Common myeloid progenitor, CD34-positive (primary cell): ENCODE measurements around the gene SLC39A13.

Experiments
- CTCF ChIA-PET: fragments of 350-600 bp; sonication (Branson Sonifier 250); formaldehyde crosslinking; loops from one replicate; lab custom pipeline; 2021; ENCODE audit warnings: antibody characterized with exemption; lab: Charles Lee
- POLR2A ChIA-PET: fragments of 350-600 bp; sonication (Branson Sonifier 250); formaldehyde crosslinking; loops from one replicate; lab custom pipeline; 2021; ENCODE audit warnings: antibody characterized with exemption; lab: Charles Lee
- DNase-seq, 3 donors: peaks; one replicate each; pipeline versions ENCODE4 v3.0.0 to v3.0.0-alpha.2; 2013
- H3K27ac ChIP-seq, 2 experiments: 1 replicate in 1 of 2; 2 replicates in 1 of 2; pipeline ENCODE4 v1.7.0; 2013; ENCODE audit warnings: inconsistent platforms in 2 of 2, low read length in 2 of 2, mild to moderate bottlenecking in 2 of 2, low read depth in 1 of 2, moderate library complexity in 1 of 2; ENCODE audit not compliant: severe bottlenecking in 2 of 2, insufficient read depth in 1 of 2, poor library complexity in 1 of 2
- H3K27me3 ChIP-seq, 5 experiments: replicated peaks in 2 of 5; 1 replicate in 3 of 5; 2 replicates in 2 of 5; pipeline versions ENCODE4 v1.6.1 to v1.7.0; 2013; ENCODE audit warnings: low read length in 4 of 5, mild to moderate bottlenecking in 2 of 5, moderate library complexity in 2 of 5, inconsistent platforms in 1 of 5; ENCODE audit not compliant: insufficient read depth in 5 of 5, control insufficient read depth in 4 of 5
- H3K36me3 ChIP-seq, 4 experiments: 1 replicate in 2 of 4; 2 replicates in 2 of 4; pipeline versions ENCODE4 v1.6.1 to v1.7.0; 2013; ENCODE audit warnings: low read length in 3 of 4, control low read depth in 1 of 4, mild to moderate bottlenecking in 1 of 4; ENCODE audit not compliant: control insufficient read depth in 4 of 4, insufficient read depth in 4 of 4
- H3K4me1 ChIP-seq, 4 experiments: 1 replicate in 3 of 4; 2 replicates in 1 of 4; pipeline versions ENCODE4 v1.6.1 to v1.7.1; 2013; ENCODE audit warnings: low read length in 3 of 4, mild to moderate bottlenecking in 3 of 4, control low read depth in 1 of 4, inconsistent platforms in 1 of 4, moderate library complexity in 1 of 4; ENCODE audit not compliant: control insufficient read depth in 4 of 4, insufficient read depth in 4 of 4; ENCODE audit errors: control extremely low read depth in 1 of 4
- H3K4me3 ChIP-seq, 7 experiments: 1 replicate in 4 of 7; 2 replicates in 3 of 7; pipeline versions ENCODE4 v1.5.1 to v1.7.0; 2013; ENCODE audit warnings: mild to moderate bottlenecking in 7 of 7, low read length in 6 of 7, moderate library complexity in 6 of 7, inconsistent platforms in 2 of 7, low read depth in 2 of 7, control low read depth in 1 of 7; ENCODE audit not compliant: insufficient read depth in 4 of 7, control insufficient read depth in 1 of 7; ENCODE audit errors: extremely low read depth in 1 of 7
- H3K9me3 ChIP-seq, 5 experiments: 1 replicate in 4 of 5; 2 replicates in 1 of 5; pipeline versions ENCODE4 v1.6.1 to v1.7.1; 2013; ENCODE audit warnings: low read length in 4 of 5, mild to moderate bottlenecking in 2 of 5, inconsistent platforms in 1 of 5, low read depth in 1 of 5, moderate library complexity in 1 of 5; ENCODE audit not compliant: control insufficient read depth in 4 of 5, insufficient read depth in 2 of 5; ENCODE audit errors: control extremely low read depth in 1 of 5
- WGBS: methylation state at CpG from one replicate; pipeline ENCODE4 v1.1.5; 2013; ENCODE audit not compliant: insufficient coverage; 5-methylcytosine and 5-hydroxymethylcytosine counted together

Gene SLC39A13

GRCh38 chr11:47440054-47440476, 31.7 kb downstream of the SLC39A13 start:
- H3K4me1 ChIP-seq = no peaks in the 10 kb centered on the region
- no peaks in the 10 kb centered on the region for H3K9me3 ChIP-seq
- ChIA-PET CTCF (interaction anchor here (1.6 kb wide), 1 partner anchor 10 kb away, joined by 4 read pairs; no protein-coding TSS in a partner anchor), POLR2A (no interaction called here)
- no peak overlapping the region for H3K27ac ChIP-seq
- H3K27me3 ChIP-seq = no peaks in the 10 kb centered on the region
- no peak for DNase-seq
- H3K36me3 ChIP-seq = no peaks in the 10 kb centered on the region
- WGBS = 81% methylated on average over 2 of the region's 2 CpGs
- H3K4me3 ChIP-seq = no peak overlapping the region

- CTCF ChIA-PET = interaction anchor here (0.5 to 1.6 kb wide), 4 partner anchors 8 to 248 kb away, joined by 3 to 4 read pairs (median 3); no protein-coding TSS in a partner anchor
Measured at GRCh38 chr11:47441421-47441820, 33.0 kb downstream of the SLC39A13 start.

GRCh38 chr11:47442514-47442913, 34.1 kb downstream of the SLC39A13 start:
- no peak for DNase-seq
- Histone ChIP-seq H3K27ac (no peak overlapping the region), H3K36me3 (no peaks in the 10 kb centered on the region), H3K9me3 (no peaks in the 10 kb centered on the region), H3K4me1 (no peaks in the 10 kb centered on the region), H3K27me3 (no peaks in the 10 kb centered on the region), H3K4me3 (no peak overlapping the region)
- ChIA-PET POLR2A (no interaction called here), CTCF (interaction anchor here (0.9 kb wide), 1 partner anchor 11 kb away, joined by 3 read pairs; no protein-coding TSS in a partner anchor)
- WGBS = 91% methylated on average over 8 of the region's 8 CpGs

More at GRCh38 chr11:47441421-47441820, 33.0 kb downstream of the SLC39A13 start:
- DNase-seq = no peak
- Histone ChIP-seq H3K9me3 (no peaks in the 10 kb centered on the region), H3K4me1 (no peaks in the 10 kb centered on the region), H3K27me3 (no peaks in the 10 kb centered on the region), H3K36me3 (no peaks in the 10 kb centered on the region), H3K27ac (no peak overlapping the region), H3K4me3 (no peak overlapping the region)
- 97% methylated on average over 12 of the region's 12 CpGs for WGBS
- POLR2A ChIA-PET = no interaction called here

GRCh38 chr11:47443028-47443700, 34.8 kb downstream of the SLC39A13 start:
- CTCF ChIA-PET = interaction anchor here (0.8 kb wide), 1 partner anchor 19 kb away, joined by 3 read pairs; no protein-coding TSS in a partner anchor
- H3K36me3 ChIP-seq = no peaks in the 10 kb centered on the region
- H3K27me3 ChIP-seq = no peaks in the 10 kb centered on the region
- H3K9me3 ChIP-seq = no peaks in the 10 kb centered on the region
- H3K27ac ChIP-seq = no peak overlapping the region
- no peak overlapping the region for H3K4me3 ChIP-seq
- POLR2A ChIA-PET = no interaction called here
- WGBS = 100% methylated on average over 7 of the region's 12 CpGs
- H3K4me1 ChIP-seq = no peaks in the 10 kb centered on the region
- DNase-seq = peak in 2 of 3 donors; percentile 13 to 17

GRCh38 chr11:47443817-47444216, 35.4 kb downstream of the SLC39A13 start:
- H3K27ac ChIP-seq = no peak overlapping the region
- no peak for DNase-seq
- ChIA-PET POLR2A (no interaction called here), CTCF (no interaction called here)
- no peak overlapping the region for H3K4me3 ChIP-seq
- no CpG with 5 or more reads among the region's 3 CpGs for WGBS
- H3K27me3 ChIP-seq = no peaks in the 10 kb centered on the region
- H3K36me3 ChIP-seq = no peaks in the 10 kb centered on the region
- H3K9me3 ChIP-seq = no peaks in the 10 kb centered on the region
- H3K4me1 ChIP-seq = no peaks in the 10 kb centered on the region

- Histone ChIP-seq H3K27ac (no peak overlapping the region), H3K27me3 (no peaks in the 10 kb centered on the region), H3K4me1 (no peaks in the 10 kb centered on the region), H3K9me3 (no peaks in the 10 kb centered on the region), H3K36me3 (no peaks in the 10 kb centered on the region), H3K4me3 (no peak overlapping the region)
- DNase-seq = no peak
- POLR2A ChIA-PET = interaction anchor here (0.7 kb wide), 1 partner anchor 344 kb away, joined by 3 read pairs; no protein-coding TSS in a partner anchor
- 95% methylated on average over 4 of the region's 4 CpGs for WGBS
- CTCF ChIA-PET = interaction anchor here (0.7 kb wide), 1 partner anchor 26 kb away, joined by 3 read pairs; no protein-coding TSS in a partner anchor
Measured at GRCh38 chr11:47445840-47446239, 37.5 kb downstream of the SLC39A13 start.

- no peaks in the 10 kb centered on the region for H3K9me3 ChIP-seq
- H3K36me3 ChIP-seq = no peaks in the 10 kb centered on the region
- H3K4me1 ChIP-seq = no peaks in the 10 kb centered on the region
- ChIA-PET CTCF (interaction anchor here (1.0 to 2.1 kb wide), 3 partner anchors 18 to 187 kb away, joined by 3 to 7 read pairs (median 3); no protein-coding TSS in a partner anchor), POLR2A (no interaction called here)
- H3K27ac ChIP-seq = no peak overlapping the region
- no peaks in the 10 kb centered on the region for H3K27me3 ChIP-seq
- DNase-seq = no peak
- H3K4me3 ChIP-seq = no peak overlapping the region
- 97% methylated on average over 7 of the region's 9 CpGs for WGBS
Measured at GRCh38 chr11:47446833-47447232, 38.4 kb downstream of the SLC39A13 start.
